HepG2 (cell line): ENCODE results near the gene POLH. TPM values are rescaled to one million over a fixed set of nuclear protein-coding genes. Genes with fewer than 3 reads are reported as not detected.
A peak's percentile ranks its signal among the peaks of the same experiment; 100 is the strongest.

Experiments
- DNMT1 ChIP-seq: sonication (generic); formaldehyde crosslinking; IDR thresholded peaks from 2 replicates; pipeline ENCODE4 v1.5.1; 2020; ENCODE audit warnings: mild to moderate bottlenecking, missing genetic modification reagents
- EED ChIP-seq: sonication (generic); formaldehyde crosslinking; IDR thresholded peaks from 2 replicates; pipeline ENCODE4 v1.5.0; 2020; ENCODE audit warnings: mild to moderate bottlenecking, missing genetic modification reagents
- ELK4 ChIP-seq: sonication (generic); formaldehyde crosslinking; IDR thresholded peaks from 2 replicates; pipeline ENCODE4 v1.9.0; 2021; ENCODE audit warnings: missing genetic modification reagents, borderline replicate concordance
- GPBP1L1 ChIP-seq: sonication (generic); formaldehyde crosslinking; IDR thresholded peaks from 2 replicates; pipeline ENCODE4 v1.5.0; 2020; ENCODE audit warnings: mild to moderate bottlenecking, missing genetic modification reagents
- KLF12 ChIP-seq: sonication (generic); formaldehyde crosslinking; IDR thresholded peaks from 2 replicates; pipeline ENCODE4 v1.4.0; 2020; ENCODE audit warnings: missing genetic modification reagents, borderline replicate concordance
- PRDM10 ChIP-seq: sonication (generic); formaldehyde crosslinking; IDR thresholded peaks from 2 replicates; pipeline ENCODE4 v1.4.0; 2020; ENCODE audit warnings: low read depth, missing genetic modification reagents
- SNAPC5 ChIP-seq: sonication (generic); formaldehyde crosslinking; IDR thresholded peaks from 2 replicates; pipeline ENCODE4 v1.8.1; 2023; ENCODE audit warnings: mild to moderate bottlenecking, missing genetic modification reagents, borderline replicate concordance
- SP5 ChIP-seq: IDR thresholded peaks from 2 replicates; pipeline ENCODE4 v1.6.1; 2016; ENCODE audit warnings: low read depth, borderline replicate concordance
- ZNF281 ChIP-seq: sonication (generic); formaldehyde crosslinking; IDR thresholded peaks from 2 replicates; pipeline ENCODE4 v1.4.0; 2020; ENCODE audit warnings: missing genetic modification reagents, borderline replicate concordance
- ZNF317 ChIP-seq: sonication (generic); formaldehyde crosslinking; IDR thresholded peaks from 2 replicates; pipeline ENCODE4 v1.5.0; 2020; ENCODE audit warnings: mild to moderate bottlenecking, missing genetic modification reagents
- ZNF749 ChIP-seq: sonication (generic); formaldehyde crosslinking; IDR thresholded peaks from 2 replicates; pipeline ENCODE4 v1.8.0; 2022; ENCODE audit warnings: mild to moderate bottlenecking, missing genetic modification reagents, moderate library complexity, borderline replicate concordance
- ZNF75D ChIP-seq: sonication (generic); formaldehyde crosslinking; IDR thresholded peaks from 2 replicates; pipeline ENCODE4 v1.8.1; 2023; ENCODE audit warnings: missing genetic modification reagents, mild to moderate bottlenecking, borderline replicate concordance
- polyA plus RNA-seq, 8 experiments: library from polyadenylated mRNA; depleted of rRNA in 3 of 8; stranded (reverse) in 7 of 8; unstranded in 1 of 8; fragments of >200 nt; fragmentation: Illumina TruSeq in 4 of 8; extraction: Trizol in 4 of 8; gene quantifications; 2 replicates each; pipeline versions ENCODE4 v1.2.1 to v1.2.3, GENCODE V29; 2011 to 2016; ENCODE audit warnings: low read depth in 4 of 8, missing spikeins in 1 of 8, mixed read lengths in 1 of 8; ENCODE audit not compliant: insufficient read depth in 1 of 8
- total RNA-seq, 5 experiments: library from RNA; depleted of rRNA; stranded (reverse); fragments of >200 nt; fragmentation: Illumina TruSeq; extraction: Trizol; gene quantifications; 2 replicates each; pipeline ENCODE4 v1.2.3, GENCODE V29; 2016; ENCODE audit warnings: low read depth in 1 of 5
- TF ChIP-seq, protein P1 (sequence below): sonication (generic); formaldehyde crosslinking; IDR thresholded peaks from 2 replicates; pipeline ENCODE4 v1.4.0; 2020; ENCODE audit warnings: missing genetic modification reagents, borderline replicate concordance
- TF ChIP-seq, protein P2 (sequence below): sonication (generic); formaldehyde crosslinking; conservative IDR thresholded peaks from 2 replicates; pipeline ENCODE4 v1.5.0; 2020; ENCODE audit warnings: missing genetic modification reagents

POLH gene
- total and polyA plus RNA-seq, 2 of the 13 experiments (the other 11 are each of a cell fraction or from before 2014, with no cell fraction given): 11.6 to 25.0 TPM

DNA sequence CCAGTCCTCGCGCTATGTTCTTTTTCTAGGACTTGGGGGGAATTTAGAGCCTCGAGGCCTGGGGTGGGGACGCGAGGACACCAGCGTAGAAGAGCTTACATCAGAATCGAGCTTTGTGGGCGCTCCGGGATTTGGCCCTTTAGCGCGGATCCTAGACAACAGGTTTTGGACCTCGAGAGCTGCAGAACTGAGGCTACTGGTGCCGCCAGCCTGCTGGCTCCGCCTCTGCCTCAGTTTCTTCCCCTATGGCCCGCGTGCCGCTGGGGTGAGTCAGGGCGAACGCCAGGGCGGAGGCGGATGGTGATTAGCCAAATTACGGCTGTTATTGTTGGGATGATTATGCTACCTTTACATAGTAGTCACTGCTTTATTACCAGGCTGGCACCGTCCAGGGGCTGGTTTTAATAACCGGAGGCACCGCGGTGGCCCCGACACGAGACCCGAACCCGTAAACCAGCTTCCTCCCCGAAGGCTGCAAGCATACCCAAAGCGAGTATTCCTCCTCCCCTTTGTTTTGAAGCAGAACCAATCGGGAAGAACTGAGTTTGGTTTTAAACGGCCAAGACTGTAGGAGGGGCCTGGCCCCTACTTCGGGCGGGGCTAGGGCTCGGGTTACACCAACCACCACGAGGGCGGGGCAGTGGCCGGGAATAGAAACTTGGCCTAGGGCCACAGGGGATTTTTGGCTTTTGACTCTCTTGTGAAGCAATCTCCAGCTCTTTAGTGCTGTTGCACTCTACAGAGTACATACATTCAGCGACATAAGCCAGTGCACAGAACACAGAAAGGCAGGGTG lies 53.7 kb downstream of the POLH start (continued):
- TF ChIP-seq GPBP1L1 (CRISPR knock-in tag) (no peak), SNAPC5 (CRISPR knock-in tag) (no peak), ZNF75D (no peak), ELK4 (CRISPR knock-in tag) (no peak), EED (peak; percentile 78; the same call in 1 of the 2 replicates), DNMT1 (CRISPR knock-in tag) (no peak), ZNF749 (no peak), KLF12 (peak; percentile 71; the same call in 1 of the 2 replicates), ZNF281 (CRISPR knock-in tag) (no peak), PRDM10 (peak; percentile 85; the same call in 1 of the 2 replicates), ZNF317 (CRISPR knock-in tag) (peak; percentile 60), SP5 (CRISPR knock-in tag) (peak; percentile 96)
- TF ChIP-seq, protein P1, sequence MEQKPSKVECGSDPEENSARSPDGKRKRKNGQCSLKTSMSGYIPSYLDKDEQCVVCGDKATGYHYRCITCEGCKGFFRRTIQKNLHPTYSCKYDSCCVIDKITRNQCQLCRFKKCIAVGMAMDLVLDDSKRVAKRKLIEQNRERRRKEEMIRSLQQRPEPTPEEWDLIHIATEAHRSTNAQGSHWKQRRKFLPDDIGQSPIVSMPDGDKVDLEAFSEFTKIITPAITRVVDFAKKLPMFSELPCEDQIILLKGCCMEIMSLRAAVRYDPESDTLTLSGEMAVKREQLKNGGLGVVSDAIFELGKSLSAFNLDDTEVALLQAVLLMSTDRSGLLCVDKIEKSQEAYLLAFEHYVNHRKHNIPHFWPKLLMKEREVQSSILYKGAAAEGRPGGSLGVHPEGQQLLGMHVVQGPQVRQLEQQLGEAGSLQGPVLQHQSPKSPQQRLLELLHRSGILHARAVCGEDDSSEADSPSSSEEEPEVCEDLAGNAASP: peak; percentile 33
- TF ChIP-seq, protein P2, sequence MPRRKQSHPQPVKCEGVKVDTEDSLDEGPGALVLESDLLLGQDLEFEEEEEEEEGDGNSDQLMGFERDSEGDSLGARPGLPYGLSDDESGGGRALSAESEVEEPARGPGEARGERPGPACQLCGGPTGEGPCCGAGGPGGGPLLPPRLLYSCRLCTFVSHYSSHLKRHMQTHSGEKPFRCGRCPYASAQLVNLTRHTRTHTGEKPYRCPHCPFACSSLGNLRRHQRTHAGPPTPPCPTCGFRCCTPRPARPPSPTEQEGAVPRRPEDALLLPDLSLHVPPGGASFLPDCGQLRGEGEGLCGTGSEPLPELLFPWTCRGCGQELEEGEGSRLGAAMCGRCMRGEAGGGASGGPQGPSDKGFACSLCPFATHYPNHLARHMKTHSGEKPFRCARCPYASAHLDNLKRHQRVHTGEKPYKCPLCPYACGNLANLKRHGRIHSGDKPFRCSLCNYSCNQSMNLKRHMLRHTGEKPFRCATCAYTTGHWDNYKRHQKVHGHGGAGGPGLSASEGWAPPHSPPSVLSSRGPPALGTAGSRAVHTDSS: 0 out of 2 replicates have a peak, but pooled peaks have one; percentile 38
